A673 (cell line): Measurements from ENCODE around the gene CDKN3.

Source experiments
- CTCF ChIP-seq: fragments of 300-800, 200-600 bp; sonication (generic); conservative IDR thresholded peaks from 2 replicates; pipeline ENCODE4 v1.5.1; 2017; ENCODE audit warnings: low read depth, mild to moderate bottlenecking, antibody characterized with exemption, low read length, moderate library complexity, mixed read lengths
- EZH2 ChIP-seq: fragments of 200-600 bp; sonication (generic); IDR thresholded peaks from 2 replicates; pipeline ENCODE4 v1.6.1; 2017; ENCODE audit warnings: borderline replicate concordance, low read depth, mild to moderate bottlenecking, mixed read lengths, antibody characterized with exemption, low read length; ENCODE audit not compliant: poor library complexity, severe bottlenecking

- TF ChIP-seq EZH2 (no peak), CTCF (no peak)
These were observed 47.1 kb upstream of the CDKN3 start for GRCh38 chr14:54349713-54350112.
